Colonic mucosa (tissue), 4 donors: ENCODE results near the gene SRRM3. TPM values are rescaled to one million over a fixed set of nuclear protein-coding genes. Genes with fewer than 3 reads are reported as not detected.
A peak's percentile ranks its signal among the peaks of the same experiment; 100 is the strongest.
"Not testable (repeated sequence)": the region's sequence is repeated elsewhere in the genome, so short reads cannot be mapped to it uniquely, and the experiment has no call there.

Experiments
- DNase-seq: peaks from one replicate; pipeline ENCODE4 v3.0.0-alpha.2; 2020
- H3K27ac ChIP-seq: fragments of 200-600 bp; one replicate; pipeline ENCODE4 v1.8.0; 2021
- H3K27me3 ChIP-seq: fragments of 200-600 bp; one replicate; pipeline ENCODE4 v1.8.0; 2021
- H3K36me3 ChIP-seq: fragments of 200-600 bp; one replicate; pipeline ENCODE4 v1.8.0; 2021
- H3K4me1 ChIP-seq: fragments of 200-600 bp; one replicate; pipeline ENCODE4 v1.8.0; 2021; ENCODE audit warnings: mild to moderate bottlenecking
- H3K4me3 ChIP-seq: fragments of 200-600 bp; one replicate; pipeline ENCODE4 v1.8.0; 2021
- H3K9ac ChIP-seq, 2 donors: one replicate each; pipeline ENCODE4 v1.7.0; 2013; ENCODE audit warnings: control low read depth in 2 of 2, low read depth in 2 of 2, low read length in 2 of 2
- H3K9me3 ChIP-seq: fragments of 200-600 bp; one replicate; pipeline ENCODE4 v1.8.0; 2021
- intact Hi-C: fragments of 100-400 bp; cut with DNase I; formaldehyde crosslinking; loops from one replicate; pipeline ENCODE4 v1.14.1; 2022
- total RNA-seq, 2 donors: library from RNA; stranded (reverse); fragmentation: NEBNext Ultra II Directional in 1 of 2; extraction: Animal tissue kit (Norgen Biotek cat#: 25700) in 1 of 2; gene quantifications; one replicate each; pipeline ENCODE4 v1.2.1, GENCODE V29; 2021
- TF ChIP-seq, protein P1 (sequence below): fragments of 200-600 bp; IDR thresholded peaks from one replicate; pipeline ENCODE4 v1.8.0; 2022; ENCODE audit warnings: antibody characterized with exemption, mild to moderate bottlenecking
- donor health status: healthy.
- donor health status: DM: no; HTN: no; CAD: no.
- donor health status: DM: no; HTN: no; CAD: no.

SRRM3 gene
- total RNA-seq, 2 donors from 2014 or later, result 0.64 to 0.67 TPM

GRCh38 chr7:76310102-76310957 lies 108.6 kb downstream of the SRRM3 start:
- TF ChIP-seq, protein P1, sequence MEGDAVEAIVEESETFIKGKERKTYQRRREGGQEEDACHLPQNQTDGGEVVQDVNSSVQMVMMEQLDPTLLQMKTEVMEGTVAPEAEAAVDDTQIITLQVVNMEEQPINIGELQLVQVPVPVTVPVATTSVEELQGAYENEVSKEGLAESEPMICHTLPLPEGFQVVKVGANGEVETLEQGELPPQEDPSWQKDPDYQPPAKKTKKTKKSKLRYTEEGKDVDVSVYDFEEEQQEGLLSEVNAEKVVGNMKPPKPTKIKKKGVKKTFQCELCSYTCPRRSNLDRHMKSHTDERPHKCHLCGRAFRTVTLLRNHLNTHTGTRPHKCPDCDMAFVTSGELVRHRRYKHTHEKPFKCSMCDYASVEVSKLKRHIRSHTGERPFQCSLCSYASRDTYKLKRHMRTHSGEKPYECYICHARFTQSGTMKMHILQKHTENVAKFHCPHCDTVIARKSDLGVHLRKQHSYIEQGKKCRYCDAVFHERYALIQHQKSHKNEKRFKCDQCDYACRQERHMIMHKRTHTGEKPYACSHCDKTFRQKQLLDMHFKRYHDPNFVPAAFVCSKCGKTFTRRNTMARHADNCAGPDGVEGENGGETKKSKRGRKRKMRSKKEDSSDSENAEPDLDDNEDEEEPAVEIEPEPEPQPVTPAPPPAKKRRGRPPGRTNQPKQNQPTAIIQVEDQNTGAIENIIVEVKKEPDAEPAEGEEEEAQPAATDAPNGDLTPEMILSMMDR, result no peak
- Histone ChIP-seq H3K27me3 (no peaks in the 10 kb centered on the region), H3K9ac (no peak overlapping the region), H3K36me3 (no peaks in the 10 kb centered on the region), H3K4me1 (no peaks in the 10 kb centered on the region), H3K4me3 (no peak overlapping the region), H3K9me3 (no peaks in the 10 kb centered on the region), H3K27ac (no peak overlapping the region)
- DNase-seq, result peak; percentile 58
- intact Hi-C loops, result loop anchor here (2.0 kb wide), 1 partner anchor 20 kb away; no protein-coding TSS in a partner anchor

DNA sequence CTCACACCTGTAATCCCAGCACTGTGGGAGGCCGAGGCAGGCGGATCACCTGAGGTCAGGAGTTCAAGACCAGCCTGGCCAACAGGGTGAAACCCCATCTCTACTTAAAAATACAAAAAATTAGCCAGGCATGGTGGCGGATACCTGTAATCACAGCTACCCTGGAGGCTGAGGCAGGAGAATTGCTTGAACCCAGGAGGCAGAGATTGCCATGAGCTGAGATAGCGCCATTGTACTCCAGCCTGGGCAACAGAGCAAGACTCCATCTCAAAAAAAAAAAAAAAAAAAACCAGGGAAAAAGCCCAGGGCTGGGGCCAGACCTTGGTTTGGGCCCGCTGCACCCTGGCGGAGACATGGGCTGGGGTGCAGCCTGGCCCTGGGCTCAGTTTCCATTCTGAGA lies 110.1 kb downstream of the SRRM3 start:
- not testable (repeated sequence) for H3K36me3 ChIP-seq, H3K27me3 ChIP-seq, H3K9ac ChIP-seq, H3K4me1 ChIP-seq, DNase-seq, H3K27ac ChIP-seq, H3K4me3 ChIP-seq, H3K9me3 ChIP-seq
- intact Hi-C loops, result loop anchor here (2.0 kb wide), 1 partner anchor 21 kb away; no protein-coding TSS in a partner anchor

DNA sequence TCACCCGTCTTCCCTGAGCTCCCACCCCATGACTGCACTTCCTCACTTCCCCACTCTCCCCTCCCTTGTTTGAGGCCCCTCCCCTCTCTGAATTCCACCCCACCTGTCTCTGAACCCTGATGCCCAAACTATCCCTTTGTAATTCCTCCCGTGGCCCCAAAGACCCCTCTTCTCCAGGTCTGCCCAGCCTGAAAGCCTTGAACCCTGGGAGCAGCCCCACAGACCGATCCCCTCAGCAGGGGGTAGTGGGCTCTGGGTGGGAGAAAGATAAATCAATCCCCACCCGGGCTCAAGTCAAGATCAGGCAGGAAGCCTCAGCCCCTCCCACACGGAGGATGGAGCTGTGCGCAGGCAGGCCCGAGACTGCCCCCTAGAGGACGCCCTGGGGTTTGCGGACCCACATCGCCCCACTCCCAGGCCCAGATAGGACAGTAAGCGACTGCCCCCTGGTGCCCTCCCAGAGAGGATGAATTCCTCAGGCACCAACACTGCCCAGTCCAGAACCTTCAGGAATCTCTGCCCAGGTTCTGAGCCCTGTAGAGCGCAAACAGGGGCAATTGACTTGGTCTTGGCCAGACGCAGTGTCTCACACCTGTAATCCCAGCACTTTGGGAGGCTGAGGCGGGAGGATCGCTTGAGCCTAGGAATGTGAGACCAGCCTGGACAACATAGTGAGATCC lies 112.5 kb downstream of the SRRM3 start:
- DNase-seq, result peak; percentile 98
- Histone ChIP-seq H3K9ac (no peak overlapping the region), H3K4me1 (no peaks in the 10 kb centered on the region), H3K4me3 (no peak overlapping the region), H3K27me3 (no peaks in the 10 kb centered on the region), H3K36me3 (no peaks in the 10 kb centered on the region), H3K27ac (no peak overlapping the region), H3K9me3 (no peaks in the 10 kb centered on the region)
- TF ChIP-seq, protein P1, result peak; percentile 100
- intact Hi-C loops, result no loop called here

- H3K4me1 ChIP-seq, H3K27me3 ChIP-seq, H3K9me3 ChIP-seq, H3K9ac ChIP-seq, H3K27ac ChIP-seq, DNase-seq, H3K36me3 ChIP-seq, H3K4me3 ChIP-seq: not testable (repeated sequence)
- intact Hi-C loops, result loop anchor here (1.0 kb wide), 1 partner anchor 136 kb away; no protein-coding TSS in a partner anchor
Measured at GRCh38 chr7:76314740-76315139, 113.0 kb downstream of the SRRM3 start.

- H3K27ac ChIP-seq, result no peak overlapping the region
- no peaks in the 10 kb centered on the region for H3K27me3 ChIP-seq
- peak; percentile 25 for DNase-seq
- no peak overlapping the region for H3K9ac ChIP-seq
- no peak overlapping the region for H3K4me3 ChIP-seq
- no peaks in the 10 kb centered on the region for H3K4me1 ChIP-seq
- no peaks in the 10 kb centered on the region for H3K9me3 ChIP-seq
- TF ChIP-seq, protein P1, result no peak
- intact Hi-C loops, result loop anchor here (1.0 kb wide), 1 partner anchor 137 kb away; no protein-coding TSS in a partner anchor
- no peaks in the 10 kb centered on the region for H3K36me3 ChIP-seq
Measured at GRCh38 chr7:76315364-76315763, 113.7 kb downstream of the SRRM3 start.

DNA sequence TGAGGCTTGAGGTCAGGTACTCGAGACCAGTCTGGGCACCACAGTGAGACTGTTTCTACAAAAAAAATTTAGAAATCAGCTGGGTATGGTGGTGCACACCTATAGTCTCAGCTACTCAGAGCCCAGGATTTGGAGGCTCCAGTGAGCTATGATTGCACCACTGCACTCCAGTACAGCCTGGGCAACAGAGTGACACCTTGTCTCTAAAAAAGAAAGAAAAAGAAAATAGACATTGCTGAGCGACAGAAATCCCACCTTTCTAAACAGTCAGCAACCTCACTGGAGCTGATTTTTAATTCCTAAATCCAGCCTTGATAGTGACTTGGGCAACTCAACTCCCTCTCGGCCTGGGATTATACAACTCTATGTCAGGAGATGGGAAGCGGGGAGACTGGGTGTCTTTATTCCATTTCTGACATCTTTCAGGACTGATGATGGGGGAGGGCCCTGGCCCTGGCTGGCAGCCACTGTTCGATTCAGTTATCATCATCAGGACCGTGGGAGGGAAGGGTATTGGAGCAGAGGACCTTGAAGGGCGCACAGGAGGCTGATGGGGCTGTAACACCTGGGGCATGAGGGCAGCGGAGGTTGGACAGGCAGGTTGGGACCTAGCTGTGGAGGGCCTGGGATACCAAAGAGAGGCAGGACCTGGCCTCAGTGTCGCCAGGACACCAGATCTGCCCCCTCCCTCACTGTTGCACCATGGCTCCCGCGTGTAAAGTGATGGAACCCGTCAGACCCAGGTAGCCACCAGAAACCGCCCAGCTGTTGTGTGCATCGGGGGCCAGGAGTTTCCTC lies 115.5 kb downstream of the SRRM3 start:
- Histone ChIP-seq H3K9ac (peak overlapping the region; percentile 61 to 86), H3K4me3 (peak overlapping the region; percentile 78), H3K27me3 (no peaks in the 10 kb centered on the region), H3K4me1 (no peaks in the 10 kb centered on the region), H3K27ac (peak overlapping the region; percentile 99), H3K9me3 (no peaks in the 10 kb centered on the region), H3K36me3 (no peaks in the 10 kb centered on the region)
- no peak for DNase-seq
- intact Hi-C loops, result no loop called here
- TF ChIP-seq, protein P1, result no peak
